OCI-LY3 (cell line): ENCODE data around the gene CHIT1.

ENCODE experiments used
- EZH2phosphoT487 ChIP-seq: fragments of 200-600 bp; shearing (Covaris generic); IDR thresholded peaks from 2 replicates; pipeline ENCODE4 v1.6.1; 2018; ENCODE audit warnings: antibody characterized with exemption, mixed run types, low read depth
- TF ChIP-seq, protein P1 (sequence below): fragments of 200-600, 300-600 bp; sonication (generic); IDR thresholded peaks from 2 replicates; pipeline ENCODE4 v1.5.1; 2014; ENCODE audit warnings: antibody characterized with exemption, low read length, low read depth

DNA sequence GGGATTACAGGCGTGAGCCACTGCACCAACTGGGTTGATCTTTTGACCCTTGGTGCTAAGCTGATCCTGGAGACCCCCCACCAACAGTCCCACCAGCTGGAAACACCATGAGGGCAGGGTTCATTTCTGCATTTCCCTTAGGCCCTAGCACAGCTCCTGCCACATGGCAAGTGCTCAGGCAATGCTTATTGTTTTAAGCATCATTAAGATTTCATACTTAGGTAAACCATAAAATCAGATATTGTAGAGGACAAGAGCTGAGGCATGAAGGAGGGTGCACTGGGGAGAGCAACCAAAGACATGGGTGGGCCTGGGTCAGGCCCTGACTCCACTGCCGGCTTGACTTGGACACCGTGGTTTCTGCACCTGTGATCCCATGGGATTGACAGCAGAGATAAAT, 17.7 kb downstream of the CHIT1 start:
- TF ChIP-seq, protein P1, sequence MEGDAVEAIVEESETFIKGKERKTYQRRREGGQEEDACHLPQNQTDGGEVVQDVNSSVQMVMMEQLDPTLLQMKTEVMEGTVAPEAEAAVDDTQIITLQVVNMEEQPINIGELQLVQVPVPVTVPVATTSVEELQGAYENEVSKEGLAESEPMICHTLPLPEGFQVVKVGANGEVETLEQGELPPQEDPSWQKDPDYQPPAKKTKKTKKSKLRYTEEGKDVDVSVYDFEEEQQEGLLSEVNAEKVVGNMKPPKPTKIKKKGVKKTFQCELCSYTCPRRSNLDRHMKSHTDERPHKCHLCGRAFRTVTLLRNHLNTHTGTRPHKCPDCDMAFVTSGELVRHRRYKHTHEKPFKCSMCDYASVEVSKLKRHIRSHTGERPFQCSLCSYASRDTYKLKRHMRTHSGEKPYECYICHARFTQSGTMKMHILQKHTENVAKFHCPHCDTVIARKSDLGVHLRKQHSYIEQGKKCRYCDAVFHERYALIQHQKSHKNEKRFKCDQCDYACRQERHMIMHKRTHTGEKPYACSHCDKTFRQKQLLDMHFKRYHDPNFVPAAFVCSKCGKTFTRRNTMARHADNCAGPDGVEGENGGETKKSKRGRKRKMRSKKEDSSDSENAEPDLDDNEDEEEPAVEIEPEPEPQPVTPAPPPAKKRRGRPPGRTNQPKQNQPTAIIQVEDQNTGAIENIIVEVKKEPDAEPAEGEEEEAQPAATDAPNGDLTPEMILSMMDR: no peak
- TF ChIP-seq EZH2phosphoT487: no peak
